CD14-positive monocyte (primary cell): ENCODE results near the gene SCGB1C2. TPM values are rescaled to one million over a fixed set of nuclear protein-coding genes. Genes with fewer than 3 reads are reported as not detected.

Source experiments
- DNase-seq, 3 donors: peaks; one replicate each; pipeline ENCODE4 v3.0.0-alpha.2; 2011 to 2022
- H2AFZ ChIP-seq: 2 replicates; pipeline ENCODE4 v1.6.0; 2012; ENCODE audit warnings: mild to moderate bottlenecking, low read depth, low read length, inconsistent platforms; ENCODE audit not compliant: insufficient read depth, poor library complexity, severe bottlenecking
- H3K27ac ChIP-seq, 2 donors: 1 replicate in 1 of 2; 2 replicates in 1 of 2; pipeline ENCODE4 v1.5.1; 2012 to 2013; ENCODE audit warnings: low read length in 2 of 2, control low read depth in 1 of 2, inconsistent platforms in 1 of 2, low read depth in 1 of 2, mild to moderate bottlenecking in 1 of 2
- H3K27me3 ChIP-seq, 2 donors: one replicate each; pipeline versions ENCODE4 v1.6.0 to v1.6.1; 2011 to 2013; ENCODE audit warnings: low read length in 2 of 2; ENCODE audit not compliant: control insufficient read depth in 2 of 2, insufficient read depth in 2 of 2
- H3K36me3 ChIP-seq, 2 donors: replicated peaks in 1 of 2; 1 replicate in 1 of 2; 2 replicates in 1 of 2; pipeline versions ENCODE4 v1.5.1 to v1.6.1; 2012 to 2013; ENCODE audit warnings: low read length in 2 of 2, control low read depth in 1 of 2, inconsistent platforms in 1 of 2, mild to moderate bottlenecking in 1 of 2; ENCODE audit not compliant: insufficient read depth in 2 of 2, control insufficient read depth in 1 of 2
- H3K4me1 ChIP-seq, 2 donors: 1 replicate in 1 of 2; 2 replicates in 1 of 2; pipeline versions ENCODE4 v1.5.1 to v1.6.1; 2012 to 2013; ENCODE audit warnings: low read length in 2 of 2, control low read depth in 1 of 2, inconsistent platforms in 1 of 2, mild to moderate bottlenecking in 1 of 2, moderate library complexity in 1 of 2; ENCODE audit not compliant: insufficient read depth in 2 of 2, control insufficient read depth in 1 of 2
- H3K4me2 ChIP-seq: replicated peaks from 2 replicates; pipeline ENCODE3; 2012; ENCODE audit warnings: low read length, moderate library complexity, mild to moderate bottlenecking; ENCODE audit not compliant: poor library complexity, severe bottlenecking; ENCODE audit errors: extremely low read depth
- H3K4me3 ChIP-seq, 3 experiments: fragments of 200-600 bp in 1 of 3; sonication (generic) in 1 of 3; replicated peaks in 1 of 3; 1 replicate in 2 of 3; 2 replicates in 1 of 3; pipeline ENCODE4 v1.5.1; 2011 to 2013; ENCODE audit warnings: low read length in 3 of 3, mild to moderate bottlenecking in 3 of 3, control low read depth in 2 of 3, low read depth in 2 of 3, inconsistent platforms in 1 of 3, moderate library complexity in 1 of 3
- H3K79me2 ChIP-seq: 2 replicates; pipeline ENCODE4 v1.6.0; 2012; ENCODE audit warnings: mild to moderate bottlenecking, control low read depth, inconsistent platforms, low read length, moderate library complexity; ENCODE audit not compliant: insufficient read depth
- H3K9ac ChIP-seq: 2 replicates; pipeline ENCODE4 v1.6.0; 2017; ENCODE audit warnings: low read length, mild to moderate bottlenecking; ENCODE audit not compliant: insufficient read depth, poor library complexity, severe bottlenecking
- H3K9me3 ChIP-seq, 2 donors: replicated peaks in 1 of 2; 1 replicate in 1 of 2; 2 replicates in 1 of 2; pipeline versions ENCODE4 v1.5.1 to v1.6.1; 2012 to 2013; ENCODE audit warnings: low read length in 2 of 2, control low read depth in 1 of 2; ENCODE audit not compliant: control insufficient read depth in 1 of 2, insufficient read depth in 1 of 2
- H4K20me1 ChIP-seq: 2 replicates; pipeline ENCODE4 v1.6.0; 2012; ENCODE audit warnings: mild to moderate bottlenecking, low read length, control low read depth, moderate library complexity; ENCODE audit not compliant: insufficient read depth
- H3K27ac Mint-ChIP-seq, 7 donors: one replicate each; pipeline ENCODE4 v1.8.0; 2020; ENCODE audit warnings: mild to moderate bottlenecking in 7 of 7, mixed read lengths in 7 of 7, moderate library complexity in 6 of 7, inconsistent platforms in 2 of 7
- H3K27me3 Mint-ChIP-seq, 3 donors: one replicate each; pipeline ENCODE4 v1.8.0; 2021 to 2022; ENCODE audit warnings: low read depth in 3 of 3, mild to moderate bottlenecking in 3 of 3, mixed read lengths in 3 of 3, moderate library complexity in 3 of 3, inconsistent platforms in 1 of 3
- H3K36me3 Mint-ChIP-seq, 2 donors: one replicate each; pipeline ENCODE4 v1.8.0; 2020; ENCODE audit warnings: mixed read lengths in 2 of 2, inconsistent platforms in 1 of 2, mild to moderate bottlenecking in 1 of 2
- H3K4me1 Mint-ChIP-seq: one replicate; pipeline ENCODE4 v1.8.0; 2020; ENCODE audit warnings: mild to moderate bottlenecking, mixed read lengths
- H3K4me3 Mint-ChIP-seq, 2 donors: one replicate each; pipeline ENCODE4 v1.8.0; 2020; ENCODE audit warnings: mild to moderate bottlenecking in 2 of 2, mixed read lengths in 2 of 2, moderate library complexity in 1 of 2
- H3K9me3 Mint-ChIP-seq, 7 donors: one replicate each; pipeline ENCODE4 v1.8.0; 2020 to 2022; ENCODE audit warnings: mixed read lengths in 7 of 7, mild to moderate bottlenecking in 6 of 7, moderate library complexity in 6 of 7, inconsistent platforms in 2 of 7
- WGBS: methylation state at CpG from one replicate; pipeline ENCODE4 v1.1.5; 2013; ENCODE audit warnings: missing lambda C conversion rate; ENCODE audit not compliant: insufficient coverage; 5-methylcytosine and 5-hydroxymethylcytosine counted together
- intact Hi-C, 2 donors: fragments of 100-400 bp; cut with micrococcal nuclease; formaldehyde crosslinking; loops; one replicate each; pipeline versions ENCODE4 v1.15.0 to v1.15.1; 2023
- polyA plus RNA-seq, 3 donors: library from polyadenylated mRNA; depleted of rRNA in 1 of 3; unstranded in 2 of 3; stranded (reverse) in 1 of 3; fragments of 300-500 nt in 2 of 3; fragments of >200 nt in 1 of 3; fragmentation: Illumina TruSeq in 2 of 3; gene quantifications; 1 replicate in 2 of 3; 2 replicates in 1 of 3; pipeline ENCODE4 v1.2.3, GENCODE V29; 2012 to 2021
- small RNA-seq: library from RNA; depleted of rRNA; stranded (forward); fragments of <200 nt; gene quantifications from one replicate; pipeline ENCODE3, GENCODE V24; 2012; ENCODE audit warnings: low read depth; ENCODE audit not compliant: insufficient read length
- TF ChIP-seq, protein P1 (sequence below): fragments of 200-600 bp; IDR thresholded peaks from one replicate; pipeline ENCODE4 v1.8.0; 2022; ENCODE audit warnings: antibody characterized with exemption, mild to moderate bottlenecking

SCGB1C2 gene
- polyA plus RNA-seq, 3 donors: not detected

DNA sequence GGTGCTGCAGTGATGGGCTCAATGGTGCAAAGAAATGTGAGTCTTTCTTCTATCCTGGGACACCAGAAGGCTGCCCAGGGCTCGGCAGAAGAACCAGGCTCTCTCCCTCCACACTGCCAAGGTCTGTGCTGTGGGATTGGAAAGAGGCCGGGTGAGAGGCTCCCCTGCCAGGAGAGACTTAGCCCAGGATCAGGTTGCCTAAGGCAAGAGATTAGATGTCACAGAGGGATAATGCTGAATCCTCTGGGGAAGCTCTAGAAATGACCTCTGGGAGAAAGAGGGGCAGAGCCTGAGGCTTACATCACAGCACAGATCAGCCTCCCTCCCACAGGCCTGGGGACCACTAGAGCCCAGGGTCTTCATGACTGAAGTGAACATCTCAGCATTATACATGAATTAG is 49.8 kb downstream of the SCGB1C2 start:
- H3K27ac ChIP-seq: no peak overlapping the region
- H3K36me3 ChIP-seq: no peaks in the 10 kb centered on the region
- Mint-ChIP-seq H3K4me1 (peaks cover 24% of the 10 kb centered on the region), H3K9me3 (peaks cover 0 to 3% (median 1%) of the 10 kb centered on the region in 7 donors), H3K36me3 (peaks cover 0 to 2% of the 10 kb centered on the region in 2 donors), H3K27me3 (peaks cover 20 to 40% (median 37%) of the 10 kb centered on the region in 3 donors), H3K4me3 (no peak overlapping the region), H3K27ac (no peak overlapping the region)
- no peak overlapping the region for H3K4me2 ChIP-seq
- H3K9ac ChIP-seq: no peak overlapping the region
- DNase-seq: no peak
- TF ChIP-seq, protein P1, sequence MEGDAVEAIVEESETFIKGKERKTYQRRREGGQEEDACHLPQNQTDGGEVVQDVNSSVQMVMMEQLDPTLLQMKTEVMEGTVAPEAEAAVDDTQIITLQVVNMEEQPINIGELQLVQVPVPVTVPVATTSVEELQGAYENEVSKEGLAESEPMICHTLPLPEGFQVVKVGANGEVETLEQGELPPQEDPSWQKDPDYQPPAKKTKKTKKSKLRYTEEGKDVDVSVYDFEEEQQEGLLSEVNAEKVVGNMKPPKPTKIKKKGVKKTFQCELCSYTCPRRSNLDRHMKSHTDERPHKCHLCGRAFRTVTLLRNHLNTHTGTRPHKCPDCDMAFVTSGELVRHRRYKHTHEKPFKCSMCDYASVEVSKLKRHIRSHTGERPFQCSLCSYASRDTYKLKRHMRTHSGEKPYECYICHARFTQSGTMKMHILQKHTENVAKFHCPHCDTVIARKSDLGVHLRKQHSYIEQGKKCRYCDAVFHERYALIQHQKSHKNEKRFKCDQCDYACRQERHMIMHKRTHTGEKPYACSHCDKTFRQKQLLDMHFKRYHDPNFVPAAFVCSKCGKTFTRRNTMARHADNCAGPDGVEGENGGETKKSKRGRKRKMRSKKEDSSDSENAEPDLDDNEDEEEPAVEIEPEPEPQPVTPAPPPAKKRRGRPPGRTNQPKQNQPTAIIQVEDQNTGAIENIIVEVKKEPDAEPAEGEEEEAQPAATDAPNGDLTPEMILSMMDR: no peak
- no peaks in the 10 kb centered on the region for H3K9me3 ChIP-seq
- intact Hi-C loops: no loop called here
- WGBS: no CpG with 5 or more reads among the region's 2 CpGs
- H3K4me3 ChIP-seq: no peak overlapping the region
- H2AFZ ChIP-seq: no peak overlapping the region
- no peaks in the 10 kb centered on the region for H4K20me1 ChIP-seq
- H3K79me2 ChIP-seq: no peaks in the 10 kb centered on the region
- H3K27me3 ChIP-seq: peaks cover 3 to 29% of the 10 kb centered on the region in 2 donors
- H3K4me1 ChIP-seq: peaks cover 7 to 14% of the 10 kb centered on the region in 2 donors

Small RNA genes lying within 50 kb of the gene (small RNA-seq; reads per million reads assigned to genes)
- not detected for gene RF00026

Other genes starting within 250 kb of the SCGB1C2 start
- under 1 TPM in 2 of 3 donors, not detected in 1; 0.02 to 0.19 TPM for gene DOC2B, start 44.1 kb downstream of the SCGB1C2 start, polyA plus RNA-seq
- gene RPH3AL, start 215.2 kb downstream of the SCGB1C2 start, polyA plus RNA-seq: 1 to 10 TPM in 2 of 3 donors, under 1 TPM in 1; 0.71 to 1.9 (median 1.5) TPM